ENCODE data around the gene GJA5. TPM values are rescaled to one million over a fixed set of nuclear protein-coding genes. Genes with fewer than 3 reads are reported as not detected.

GJA5 gene
- total and polyA plus RNA-seq, 11 donors, result 5.8 to 31.0 (median 11.7) TPM

DNA sequence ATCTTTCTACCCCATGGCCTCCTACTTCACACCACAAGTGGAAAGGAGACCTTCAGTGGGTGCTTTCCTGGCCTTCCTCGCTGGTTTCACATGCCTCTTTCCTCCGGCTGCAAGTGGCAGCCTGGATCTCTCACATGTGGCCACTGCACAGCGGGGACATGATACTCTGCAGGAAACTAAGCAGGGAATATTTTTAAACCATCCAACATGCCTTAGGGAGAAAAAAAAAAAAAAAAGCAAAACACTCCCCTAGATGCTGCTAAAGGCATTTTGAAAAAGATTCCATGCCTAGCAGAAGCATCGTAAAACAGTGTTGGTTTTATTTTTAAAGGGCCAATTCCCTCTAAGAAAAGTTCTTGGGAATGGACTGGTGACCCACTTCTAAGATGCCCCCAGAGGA is 12.2 kb upstream of the GJA5 start:
- H3K27me3 ChIP-seq, result no peaks in the 10 kb centered on the region

DNA sequence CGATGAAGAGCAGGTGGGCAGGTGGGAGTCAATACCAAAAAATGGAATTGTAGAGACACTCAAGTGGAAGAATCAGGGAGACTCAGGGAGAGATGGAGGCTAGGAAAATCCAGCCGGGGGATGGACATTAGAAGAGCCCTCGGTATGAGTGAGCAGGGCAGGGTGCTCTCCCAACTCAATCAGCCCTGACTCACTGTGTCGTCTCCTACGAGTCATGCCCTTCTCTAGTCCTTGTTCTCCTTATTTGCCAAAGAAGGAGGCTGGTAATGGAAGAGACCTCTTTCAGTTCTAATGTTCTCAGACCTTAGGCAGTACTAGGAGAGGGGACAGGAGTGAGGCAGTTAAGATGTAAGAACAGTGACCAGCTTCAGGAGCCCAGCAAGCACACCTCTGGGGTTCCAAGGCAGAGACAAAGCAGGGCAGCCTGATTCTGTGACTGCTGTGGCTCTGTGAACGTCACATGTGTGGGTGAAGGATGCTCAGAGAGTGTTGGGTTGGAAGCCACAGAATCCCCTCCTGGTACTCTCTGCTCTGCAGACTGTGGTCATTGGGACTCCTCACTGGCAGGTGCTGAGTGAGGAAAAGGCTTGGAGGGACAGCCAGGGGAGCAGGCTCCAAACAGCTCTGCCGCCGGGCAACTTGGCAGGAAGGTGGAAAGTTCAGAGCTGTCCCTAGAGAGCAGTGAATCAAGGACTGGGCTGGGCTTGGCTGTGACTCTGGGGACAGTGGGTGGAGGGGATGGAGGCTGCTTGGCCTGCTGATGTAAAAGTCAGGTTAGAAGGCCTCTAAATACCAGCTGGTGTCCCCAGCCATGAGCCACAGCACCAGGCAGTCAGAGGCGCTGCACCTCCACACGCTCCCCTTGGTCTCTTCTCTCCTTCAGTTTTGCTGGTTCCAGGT is 11.1 kb upstream of the GJA5 start:
- H3K9me3 ChIP-seq, result no peaks in the 10 kb centered on the region
- intact Hi-C loops (cut with DNase I), result loop anchor here in 2 of 10 donors (5.0 to 10.0 kb wide), 2 partner anchors 41 to 47 kb away; no protein-coding TSS in a partner anchor
- no peak for TF ChIP-seq POLR2A (IDR thresholded peaks at IDR 0.05)
- peaks cover 0 to 3% (median 0%) of the 10 kb centered on the region in 9 donors for H3K36me3 ChIP-seq
- peak overlapping the region in 11 of 12 donors; percentile 47 to 82 (median 59) for H3K27ac ChIP-seq
- H3K4me3 ChIP-seq, result peak overlapping the region in 9 of 12 donors; percentile 26 to 48 (median 38)
- H3K4me1 ChIP-seq, result peaks cover 11 to 70% (median 42%) of the 10 kb centered on the region in 12 donors
- H3K27me3 ChIP-seq, result no peaks in the 10 kb centered on the region
- DNase-seq (peak; percentile 78 to 89 (median 83)), ATAC-seq (peak; percentile 96 to 98 (median 97))
- 44 to 54% (median 49%) methylated on average over 10 of the region's 10 CpGs for WGBS, 4 donors

More for the DNA sequence above, 12.2 kb upstream of the GJA5 start:
- no peak for TF ChIP-seq POLR2A (IDR thresholded peaks at IDR 0.05)
- TF ChIP-seq, protein P1, sequence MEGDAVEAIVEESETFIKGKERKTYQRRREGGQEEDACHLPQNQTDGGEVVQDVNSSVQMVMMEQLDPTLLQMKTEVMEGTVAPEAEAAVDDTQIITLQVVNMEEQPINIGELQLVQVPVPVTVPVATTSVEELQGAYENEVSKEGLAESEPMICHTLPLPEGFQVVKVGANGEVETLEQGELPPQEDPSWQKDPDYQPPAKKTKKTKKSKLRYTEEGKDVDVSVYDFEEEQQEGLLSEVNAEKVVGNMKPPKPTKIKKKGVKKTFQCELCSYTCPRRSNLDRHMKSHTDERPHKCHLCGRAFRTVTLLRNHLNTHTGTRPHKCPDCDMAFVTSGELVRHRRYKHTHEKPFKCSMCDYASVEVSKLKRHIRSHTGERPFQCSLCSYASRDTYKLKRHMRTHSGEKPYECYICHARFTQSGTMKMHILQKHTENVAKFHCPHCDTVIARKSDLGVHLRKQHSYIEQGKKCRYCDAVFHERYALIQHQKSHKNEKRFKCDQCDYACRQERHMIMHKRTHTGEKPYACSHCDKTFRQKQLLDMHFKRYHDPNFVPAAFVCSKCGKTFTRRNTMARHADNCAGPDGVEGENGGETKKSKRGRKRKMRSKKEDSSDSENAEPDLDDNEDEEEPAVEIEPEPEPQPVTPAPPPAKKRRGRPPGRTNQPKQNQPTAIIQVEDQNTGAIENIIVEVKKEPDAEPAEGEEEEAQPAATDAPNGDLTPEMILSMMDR (IDR thresholded peaks at IDR 0.05), result no peak
- Histone ChIP-seq H3K36me3 (peaks cover 0 to 3% (median 0%) of the 10 kb centered on the region in 9 donors), H3K27ac (peak overlapping the region in 11 of 12 donors; percentile 13 to 82 (median 57)), H3K9me3 (no peaks in the 10 kb centered on the region), H3K4me1 (peaks cover 11 to 60% (median 41%) of the 10 kb centered on the region in 12 donors), H3K4me3 (peak overlapping the region in 10 of 12 donors; percentile 16 to 48 (median 37))
- DNase-seq (no peak), ATAC-seq (peak in 2 of 4 donors; percentile 17 to 19)
- 18 to 27% (median 20%) methylated on average over 4 of the region's 4 CpGs for WGBS, 4 donors
- intact Hi-C loops (cut with DNase I), result loop anchor here in 2 of 10 donors (5.0 to 10.0 kb wide), 2 partner anchors 40 to 48 kb away; no protein-coding TSS in a partner anchor

DNA sequence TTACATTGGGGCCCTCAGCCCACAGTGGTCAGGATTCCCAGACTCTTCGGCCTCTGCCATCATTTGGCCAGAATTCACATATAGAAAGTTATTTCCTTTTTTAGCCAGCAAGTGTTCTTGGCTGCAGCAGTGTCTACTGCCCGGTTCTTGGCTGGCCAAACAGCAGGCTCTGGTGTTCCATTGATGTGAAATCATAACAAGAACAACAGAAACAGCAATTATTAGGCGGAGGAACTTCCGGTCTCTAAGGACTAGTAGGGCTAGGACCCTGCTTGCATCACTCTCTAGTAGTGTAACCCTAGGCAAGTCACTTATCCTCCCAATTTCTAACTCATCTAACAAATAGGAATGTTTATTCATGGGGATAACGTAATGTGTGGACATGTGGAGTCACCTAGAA is 8.7 kb upstream of the GJA5 start:
- H3K27me3 ChIP-seq, result no peaks in the 10 kb centered on the region
- peak in 1 of 5 donors; percentile 18 for DNase-seq
- H3K4me3 ChIP-seq, result no peak overlapping the region
- peak in 2 of 4 donors; percentile 13 to 40 for ATAC-seq
- H3K36me3 ChIP-seq, result peaks cover 0 to 3% (median 0%) of the 10 kb centered on the region in 9 donors
- WGBS, 4 donors, result 37 to 54% (median 44%) methylated on average over 5 of the region's 5 CpGs
- no peaks in the 10 kb centered on the region for H3K9me3 ChIP-seq
- H3K27ac ChIP-seq, result peak overlapping the region in 5 of 12 donors; percentile 8 to 64 (median 51)
- H3K4me1 ChIP-seq, result peaks cover 11 to 74% (median 43%) of the 10 kb centered on the region in 12 donors
- no peak for TF ChIP-seq POLR2A (IDR thresholded peaks at IDR 0.05)
- TF ChIP-seq, protein P1 (IDR thresholded peaks at IDR 0.05), result no peak
- intact Hi-C loops (cut with DNase I), result no loop called here

DNA sequence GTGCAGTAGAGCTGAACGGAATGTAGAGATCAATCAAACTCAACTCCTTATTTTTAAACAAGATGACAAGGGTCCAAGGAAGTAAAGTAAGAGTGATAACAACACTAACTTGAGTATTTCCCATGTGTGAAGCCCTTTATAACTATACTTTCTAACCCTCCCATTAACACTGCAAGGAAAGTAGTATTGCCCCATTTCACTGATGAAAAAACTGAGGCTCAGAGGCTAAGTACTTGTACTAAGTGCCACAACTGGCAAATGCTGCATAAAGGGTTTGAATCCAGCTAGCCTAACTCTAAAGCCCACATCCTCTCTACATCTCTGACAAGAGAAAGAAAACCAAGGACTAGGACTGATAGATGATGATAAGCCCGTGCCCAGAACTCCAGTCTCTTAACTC is 8.2 kb upstream of the GJA5 start:
- no peak for TF ChIP-seq POLR2A (IDR thresholded peaks at IDR 0.05)
- TF ChIP-seq, protein P1 (IDR thresholded peaks at IDR 0.05), result no peak
- peaks cover 11 to 70% (median 44%) of the 10 kb centered on the region in 12 donors for H3K4me1 ChIP-seq
- no peak overlapping the region for H3K4me3 ChIP-seq
- peak overlapping the region in 5 of 12 donors; percentile 8 to 64 (median 51) for H3K27ac ChIP-seq
- no peak for DNase-seq
- H3K27me3 ChIP-seq, result no peaks in the 10 kb centered on the region
- H3K9me3 ChIP-seq, result no peaks in the 10 kb centered on the region
- H3K36me3 ChIP-seq, result peaks cover 0 to 3% (median 0%) of the 10 kb centered on the region in 9 donors
- ATAC-seq, result no peak
- 74 to 85% (median 81%) methylated on average over 2 of the region's 2 CpGs for WGBS, 4 donors
- intact Hi-C loops (cut with DNase I), result no loop called here
